ENCODE results near the gene GOPC.

GOPC gene

DNA sequence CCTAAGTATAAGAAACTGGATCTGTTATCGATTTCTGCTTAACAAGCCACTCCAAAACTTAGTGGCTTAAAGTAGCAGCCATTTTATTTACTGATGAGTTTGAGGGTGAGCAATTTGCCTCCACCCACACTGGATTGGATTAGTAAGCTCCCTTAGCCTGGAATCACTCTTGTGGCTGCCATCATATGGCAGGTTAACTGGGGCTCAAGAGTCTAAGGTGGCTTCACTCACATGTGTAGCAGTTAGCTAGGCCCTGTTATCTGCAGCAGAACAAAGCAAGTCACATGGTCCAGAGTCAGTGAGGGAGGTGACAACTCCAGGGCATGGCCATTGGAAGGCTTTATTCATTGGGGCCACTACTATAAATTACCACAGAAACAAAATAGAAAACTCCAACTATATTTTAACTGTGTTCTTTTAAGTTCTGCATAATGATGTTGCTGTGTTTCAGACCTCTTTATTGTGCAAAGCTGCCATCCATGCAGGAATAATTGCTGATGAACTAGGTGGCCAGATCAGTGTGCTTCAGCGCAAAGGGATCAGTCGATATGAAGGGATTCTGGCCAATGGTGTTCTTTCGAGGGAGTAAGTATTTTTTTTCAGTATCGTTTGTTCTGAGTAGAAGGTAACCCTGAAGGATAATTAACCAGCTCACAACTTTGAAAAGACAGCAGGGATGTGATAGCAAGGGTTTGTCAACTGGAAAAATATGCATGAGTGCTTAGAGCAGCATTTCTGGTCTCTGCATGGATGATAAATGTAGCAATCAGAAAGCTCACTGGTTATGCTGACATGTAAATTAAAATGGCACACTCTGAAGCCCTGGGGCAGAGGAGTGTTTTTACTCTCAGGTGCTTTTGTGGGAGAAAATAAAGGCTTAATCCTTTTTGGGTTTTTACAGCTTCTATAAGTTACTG, 70.2 kb downstream of the GOPC start:
- Histone ChIP-seq H3K4me2 (ENCODE audit: low read length) (no peak overlapping the region), H3K79me2 (ENCODE audit: control insufficient read depth, low read length) (no peaks in the 10 kb centered on the region)

DNA sequence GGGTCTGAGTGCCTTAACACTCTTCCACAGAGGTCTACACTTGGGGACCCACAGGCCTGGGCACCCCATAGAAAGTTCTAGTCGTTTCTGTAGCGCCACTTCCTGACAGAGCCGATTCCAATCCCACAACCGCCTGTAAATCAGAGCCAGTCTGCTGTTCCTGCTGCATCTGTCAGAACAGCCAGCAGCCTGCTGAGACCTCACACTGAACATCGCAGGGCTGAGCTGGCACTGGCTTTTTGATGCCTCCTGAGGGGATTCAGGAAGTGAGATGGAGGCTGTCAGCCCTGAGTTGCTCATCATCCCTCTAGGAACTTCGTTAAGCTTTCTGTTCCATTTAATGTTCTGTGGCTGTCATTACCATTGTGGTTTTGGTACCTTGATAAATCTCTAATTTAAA, 71.0 kb downstream of the GOPC start:
- H3F3A ChIP-seq (ENCODE audit: control insufficient read depth, insufficient read depth), result no peaks in the 10 kb centered on the region
- no peaks in the 10 kb centered on the region for H3K79me2 ChIP-seq (ENCODE audit: control insufficient read depth, low read length)
- no peaks in the 10 kb centered on the region for H4K20me1 ChIP-seq (ENCODE audit: control insufficient read depth, insufficient read depth, low read depth, low read length)
- no peak overlapping the region for H3K27ac ChIP-seq (ENCODE audit: low read depth, low read length)
- H3K4me1 ChIP-seq (ENCODE audit: control insufficient read depth, low read length), result no peaks in the 10 kb centered on the region
- no peak for TF ChIP-seq EZH2phosphoT487 (IDR thresholded peaks at IDR 0.05; ENCODE audit: borderline replicate concordance, low read length)
- TF ChIP-seq, protein P1, sequence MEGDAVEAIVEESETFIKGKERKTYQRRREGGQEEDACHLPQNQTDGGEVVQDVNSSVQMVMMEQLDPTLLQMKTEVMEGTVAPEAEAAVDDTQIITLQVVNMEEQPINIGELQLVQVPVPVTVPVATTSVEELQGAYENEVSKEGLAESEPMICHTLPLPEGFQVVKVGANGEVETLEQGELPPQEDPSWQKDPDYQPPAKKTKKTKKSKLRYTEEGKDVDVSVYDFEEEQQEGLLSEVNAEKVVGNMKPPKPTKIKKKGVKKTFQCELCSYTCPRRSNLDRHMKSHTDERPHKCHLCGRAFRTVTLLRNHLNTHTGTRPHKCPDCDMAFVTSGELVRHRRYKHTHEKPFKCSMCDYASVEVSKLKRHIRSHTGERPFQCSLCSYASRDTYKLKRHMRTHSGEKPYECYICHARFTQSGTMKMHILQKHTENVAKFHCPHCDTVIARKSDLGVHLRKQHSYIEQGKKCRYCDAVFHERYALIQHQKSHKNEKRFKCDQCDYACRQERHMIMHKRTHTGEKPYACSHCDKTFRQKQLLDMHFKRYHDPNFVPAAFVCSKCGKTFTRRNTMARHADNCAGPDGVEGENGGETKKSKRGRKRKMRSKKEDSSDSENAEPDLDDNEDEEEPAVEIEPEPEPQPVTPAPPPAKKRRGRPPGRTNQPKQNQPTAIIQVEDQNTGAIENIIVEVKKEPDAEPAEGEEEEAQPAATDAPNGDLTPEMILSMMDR (IDR thresholded peaks at IDR 0.05; ENCODE audit: low read depth, low read length, poor library complexity, severe bottlenecking), result no peak
- H3K9me2 ChIP-seq (replicated peaks; ENCODE audit: control insufficient read depth, low read length), result no peaks in the 10 kb centered on the region
- peaks cover 3% of the 10 kb centered on the region for H3K27me3 ChIP-seq (ENCODE audit: control insufficient read depth, low read length)
- no peak overlapping the region for H3K4me2 ChIP-seq (ENCODE audit: low read length)
- H3K4me3 ChIP-seq (ENCODE audit: low read length), result no peak overlapping the region
- H3K9me3 ChIP-seq (ENCODE audit: control insufficient read depth, insufficient read depth, low read length), result no peaks in the 10 kb centered on the region
- H3K36me3 ChIP-seq (ENCODE audit: control insufficient read depth, low read length), result no peaks in the 10 kb centered on the region

More for the DNA sequence above, 70.2 kb downstream of the GOPC start:
- TF ChIP-seq, protein P1 (IDR thresholded peaks at IDR 0.05; ENCODE audit: low read depth, low read length, poor library complexity, severe bottlenecking), result no peak
- TF ChIP-seq EZH2phosphoT487 (IDR thresholded peaks at IDR 0.05; ENCODE audit: borderline replicate concordance, low read length), result no peak
- Histone ChIP-seq H3F3A (ENCODE audit: control insufficient read depth, insufficient read depth) (no peaks in the 10 kb centered on the region), H3K4me3 (ENCODE audit: low read length) (no peak overlapping the region), H3K27ac (ENCODE audit: low read depth, low read length) (no peak overlapping the region), H3K9me3 (ENCODE audit: control insufficient read depth, insufficient read depth, low read length) (no peaks in the 10 kb centered on the region), H3K36me3 (ENCODE audit: control insufficient read depth, low read length) (no peaks in the 10 kb centered on the region), H3K27me3 (ENCODE audit: control insufficient read depth, low read length) (peaks cover 3% of the 10 kb centered on the region), H3K4me1 (ENCODE audit: control insufficient read depth, low read length) (no peaks in the 10 kb centered on the region), H3K9me2 (replicated peaks; ENCODE audit: control insufficient read depth, low read length) (no peaks in the 10 kb centered on the region), H4K20me1 (ENCODE audit: control insufficient read depth, insufficient read depth, low read depth, low read length) (no peaks in the 10 kb centered on the region)

DNA sequence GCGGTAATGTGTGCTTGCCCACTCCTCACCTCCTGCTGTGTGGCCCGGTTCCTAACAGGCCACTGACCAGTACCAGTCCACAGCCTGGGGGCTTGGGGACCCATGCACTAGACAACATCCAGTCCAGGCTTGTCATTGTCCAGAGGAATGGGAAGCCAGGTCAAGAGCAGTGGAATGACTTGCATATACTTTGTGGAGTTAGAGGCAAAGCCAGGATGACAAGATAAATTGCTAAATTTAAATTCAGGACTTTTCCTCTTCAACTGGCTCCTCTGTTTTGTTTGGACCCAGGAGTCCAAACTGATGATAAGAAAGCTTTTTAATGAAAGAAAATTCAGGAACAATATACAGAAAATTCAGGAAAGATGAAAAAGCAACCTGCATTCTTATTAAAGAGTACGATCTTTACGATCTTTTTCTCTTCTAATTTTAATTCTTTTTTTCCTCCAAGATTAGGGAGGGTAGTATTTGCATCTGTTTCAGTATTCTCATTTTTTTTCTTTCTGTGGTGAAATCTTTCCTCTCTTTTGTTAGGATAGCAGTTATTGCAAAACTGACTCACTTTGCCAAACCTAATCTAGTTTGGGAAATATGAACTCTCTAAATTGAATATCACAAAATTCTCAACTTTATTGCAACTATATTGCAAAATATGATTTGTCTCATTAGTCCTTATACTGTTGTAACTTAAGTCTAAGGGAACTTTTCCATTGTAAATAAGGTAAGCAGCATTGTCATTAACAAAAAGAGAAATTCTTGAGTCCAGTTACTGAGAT, 71.7 kb downstream of the GOPC start:
- no peaks in the 10 kb centered on the region for H3K9me2 ChIP-seq (replicated peaks; ENCODE audit: control insufficient read depth, low read length)
- H3K4me1 ChIP-seq (ENCODE audit: control insufficient read depth, low read length), result no peaks in the 10 kb centered on the region
- no peak overlapping the region for H3K4me3 ChIP-seq (ENCODE audit: low read length)
- peaks cover 7% of the 10 kb centered on the region for H3K27me3 ChIP-seq (ENCODE audit: control insufficient read depth, low read length)
- no peaks in the 10 kb centered on the region for H4K20me1 ChIP-seq (ENCODE audit: control insufficient read depth, insufficient read depth, low read depth, low read length)
- no peaks in the 10 kb centered on the region for H3K79me2 ChIP-seq (ENCODE audit: control insufficient read depth, low read length)
- no peak overlapping the region for H3K27ac ChIP-seq (ENCODE audit: low read depth, low read length)
- H3K4me2 ChIP-seq (ENCODE audit: low read length), result no peak overlapping the region
- no peaks in the 10 kb centered on the region for H3K36me3 ChIP-seq (ENCODE audit: control insufficient read depth, low read length)
- H3F3A ChIP-seq (ENCODE audit: control insufficient read depth, insufficient read depth), result no peaks in the 10 kb centered on the region
- TF ChIP-seq, protein P1 (IDR thresholded peaks at IDR 0.05; ENCODE audit: low read depth, low read length, poor library complexity, severe bottlenecking), result no peak
- no peak for TF ChIP-seq EZH2phosphoT487 (IDR thresholded peaks at IDR 0.05; ENCODE audit: borderline replicate concordance, low read length)
- H3K9me3 ChIP-seq (ENCODE audit: control insufficient read depth, insufficient read depth, low read length), result no peaks in the 10 kb centered on the region
